OCI-LY1 (cell line): ENCODE data around the gene DACT2.

Source experiments
- CTCF ChIP-seq: fragments of 200-600 bp; sonication (generic), shearing (Covaris generic); IDR thresholded peaks from 2 replicates; pipeline ENCODE4 v1.5.1; 2017; ENCODE audit warnings: mild to moderate bottlenecking, antibody characterized with exemption, low read length, moderate library complexity, mixed read lengths
- EZH2 ChIP-seq: fragments of 200-600 bp; sonication (generic), shearing (Covaris generic); IDR thresholded peaks from 2 replicates; pipeline ENCODE4 v1.8.0; 2017; ENCODE audit warnings: borderline replicate concordance, mixed run types, mild to moderate bottlenecking, antibody characterized with exemption, low read length, moderate library complexity, mixed read lengths

GRCh38 chr6:168349718-168350210 lies 30.2 kb upstream of the DACT2 start:
- TF ChIP-seq CTCF (no peak), EZH2 (no peak)
